Measurements from ENCODE around the gene TMTC1. TPM values are rescaled to one million over a fixed set of nuclear protein-coding genes. Genes with fewer than 3 reads are reported as not detected.

The TMTC1 gene
- total RNA-seq, 1 experiment from 2014 or later: not detected

GRCh38 chr12:29676676-29677075 lies 107.1 kb downstream of the TMTC1 start:
- Mint-ChIP-seq H3K36me3 (ENCODE audit: insufficient read depth, unreplicated experiment) (no peaks in the 10 kb centered on the region), H3K9me3 (ENCODE audit: unreplicated experiment) (no peaks in the 10 kb centered on the region), H3K4me1 (ENCODE audit: low read depth, unreplicated experiment) (no peaks in the 10 kb centered on the region), H3K27me3 (ENCODE audit: insufficient read depth, unreplicated experiment) (peaks cover 7% of the 10 kb centered on the region), H3K27ac (ENCODE audit: unreplicated experiment) (no peak overlapping the region), H3K4me3 (ENCODE audit: unreplicated experiment) (no peak overlapping the region)
- Histone ChIP-seq H3K36me3 (ENCODE audit: control insufficient read depth, insufficient read depth, low read length) (no peaks in the 10 kb centered on the region), H3K4me1 (no peaks in the 10 kb centered on the region), H3K9me3 (no peaks in the 10 kb centered on the region; the same call in 1 of the 2 replicates), H3K4me3 (ENCODE audit: low read depth, low read length) (no peak overlapping the region), H3K27me3 (replicated peaks; ENCODE audit: control insufficient read depth, insufficient read depth, low read length) (no peaks in the 10 kb centered on the region)
- no peak for DNase-seq
- intact Hi-C loops (cut with micrococcal nuclease; ENCODE audit: unreplicated experiment): no loop called here
- CTCF ChIA-PET: no interaction called here
- POLR2A ChIA-PET: no interaction called here
- TF ChIP-seq CTCF (IDR thresholded peaks at IDR 0.05; ENCODE audit: insufficient read depth in 1 of 2, low read depth in 1 of 2, low read length in 1 of 2, severe bottlenecking in 1 of 2, unreplicated experiment in 1 of 2): no peak
- BruUV-seq (replicated peaks): no TSS peak

- no peaks in the 10 kb centered on the region for H3K27me3 ChIP-seq (replicated peaks; ENCODE audit: control insufficient read depth, insufficient read depth, low read length)
- intact Hi-C loops (cut with micrococcal nuclease; ENCODE audit: unreplicated experiment): no loop called here
- H3K4me3 ChIP-seq (ENCODE audit: low read depth, low read length): no peak overlapping the region
- no peaks in the 10 kb centered on the region for H3K4me1 ChIP-seq
- Mint-ChIP-seq H3K36me3 (ENCODE audit: insufficient read depth, unreplicated experiment) (no peaks in the 10 kb centered on the region), H3K4me1 (ENCODE audit: low read depth, unreplicated experiment) (no peaks in the 10 kb centered on the region), H3K27ac (ENCODE audit: unreplicated experiment) (no peak overlapping the region), H3K4me3 (ENCODE audit: unreplicated experiment) (no peak overlapping the region), H3K27me3 (ENCODE audit: insufficient read depth, unreplicated experiment) (peaks cover 1% of the 10 kb centered on the region), H3K9me3 (ENCODE audit: unreplicated experiment) (no peaks in the 10 kb centered on the region)
- H3K9me3 ChIP-seq: no peaks in the 10 kb centered on the region
- DNase-seq: no peak
- ChIA-PET POLR2A (no interaction called here), CTCF (no interaction called here)
- no peak for TF ChIP-seq CTCF (IDR thresholded peaks at IDR 0.05; ENCODE audit: insufficient read depth in 1 of 2, low read depth in 1 of 2, low read length in 1 of 2, severe bottlenecking in 1 of 2, unreplicated experiment in 1 of 2)
- H3K36me3 ChIP-seq (ENCODE audit: control insufficient read depth, insufficient read depth, low read length): no peaks in the 10 kb centered on the region
- no TSS peak for BruUV-seq (replicated peaks)
Observed at GRCh38 chr12:29674463-29674862, 109.3 kb downstream of the TMTC1 start.

- H3K4me3 ChIP-seq (ENCODE audit: low read depth, low read length): no peak overlapping the region
- H3K9me3 ChIP-seq: no peaks in the 10 kb centered on the region
- intact Hi-C loops (cut with micrococcal nuclease; ENCODE audit: unreplicated experiment): no loop called here
- H3K4me1 ChIP-seq: no peaks in the 10 kb centered on the region
- Mint-ChIP-seq H3K4me1 (ENCODE audit: low read depth, unreplicated experiment) (no peaks in the 10 kb centered on the region), H3K36me3 (ENCODE audit: insufficient read depth, unreplicated experiment) (no peaks in the 10 kb centered on the region), H3K9me3 (ENCODE audit: unreplicated experiment) (no peaks in the 10 kb centered on the region), H3K27ac (ENCODE audit: unreplicated experiment) (no peak overlapping the region), H3K4me3 (ENCODE audit: unreplicated experiment) (no peak overlapping the region), H3K27me3 (ENCODE audit: insufficient read depth, unreplicated experiment) (no peaks in the 10 kb centered on the region)
- CTCF ChIA-PET: no interaction called here
- DNase-seq: no peak
- H3K27me3 ChIP-seq (replicated peaks; ENCODE audit: control insufficient read depth, insufficient read depth, low read length): no peaks in the 10 kb centered on the region
- TF ChIP-seq CTCF (IDR thresholded peaks at IDR 0.05; ENCODE audit: insufficient read depth in 1 of 2, low read depth in 1 of 2, low read length in 1 of 2, severe bottlenecking in 1 of 2, unreplicated experiment in 1 of 2): no peak
- no peaks in the 10 kb centered on the region for H3K36me3 ChIP-seq (ENCODE audit: control insufficient read depth, insufficient read depth, low read length)
- BruUV-seq (replicated peaks): no TSS peak
- POLR2A ChIA-PET: no interaction called here
Observed at GRCh38 chr12:29673346-29673745, 110.4 kb downstream of the TMTC1 start.
